Activated T-cell treated with anti-CD3 and anti-CD28 coated beads, Interleukin-2, amount 50 U/mL, for 24 hours (primary cell): ENCODE results near the gene ZNF569.

Source experiments
- DNase-seq: peaks from one replicate; pipeline ENCODE4 v3.0.0-alpha.2; 2020
- H3K27ac Mint-ChIP-seq: 2 replicates; pipeline ENCODE4 v1.8.0; 2020; ENCODE audit warnings: mild to moderate bottlenecking, mixed read lengths
- H3K27me3 Mint-ChIP-seq: 2 replicates; pipeline ENCODE4 v1.8.0; 2020; ENCODE audit warnings: mixed read lengths
- H3K36me3 Mint-ChIP-seq: 2 replicates; pipeline ENCODE4 v1.8.0; 2020; ENCODE audit warnings: low read depth, mixed read lengths
- H3K4me1 Mint-ChIP-seq: 2 replicates; pipeline ENCODE4 v1.8.0; 2020; ENCODE audit warnings: low read depth, mixed read lengths
- H3K4me3 Mint-ChIP-seq: 2 replicates; pipeline ENCODE4 v1.8.0; 2020; ENCODE audit warnings: mild to moderate bottlenecking, moderate library complexity, mixed read lengths
- H3K9me3 Mint-ChIP-seq: 2 replicates; pipeline ENCODE4 v1.8.0; 2020; ENCODE audit warnings: mixed read lengths

ZNF569 gene

DNA sequence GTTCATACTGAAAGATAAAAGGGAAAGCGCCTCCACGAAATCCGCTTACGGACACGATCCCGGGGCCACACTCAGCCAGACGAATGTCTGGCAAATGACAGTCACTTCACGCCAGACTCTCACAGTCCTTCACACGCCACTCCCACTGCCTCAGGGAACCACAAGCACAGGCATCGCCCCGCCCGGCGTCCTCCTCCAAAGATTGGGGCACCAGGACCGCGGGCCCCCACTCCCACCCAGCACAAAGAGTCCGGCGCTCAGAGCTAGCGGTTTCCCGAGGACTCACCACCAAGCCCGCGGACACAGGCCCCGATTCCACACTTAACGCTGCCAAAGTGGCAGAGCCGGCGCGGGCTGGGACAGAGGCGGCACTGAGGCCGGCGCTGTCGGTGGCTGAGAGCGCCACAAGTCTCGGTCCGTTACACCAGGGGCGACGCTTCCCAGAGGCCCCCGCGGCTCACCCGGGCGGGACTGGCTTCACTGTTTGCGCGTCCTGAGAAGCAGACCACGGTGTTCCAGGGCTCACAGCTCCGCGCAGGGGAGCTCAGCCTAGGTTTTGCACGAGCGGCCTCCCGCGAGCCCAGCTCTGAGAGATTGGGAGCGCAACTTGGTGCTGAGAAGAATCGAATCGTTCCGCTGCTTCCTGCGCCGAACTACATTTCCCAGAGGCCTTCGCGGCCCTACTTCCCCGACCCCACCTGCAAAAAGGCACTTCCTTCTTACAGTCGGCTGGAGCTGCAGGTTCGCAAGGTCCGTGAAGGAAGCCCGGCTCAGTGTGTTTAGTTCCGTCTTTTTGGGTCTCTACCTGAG is at the start of gene ZNF569:
ZNF569 (minus strand) TSS at position 647 of the 810 bp plus-strand sequence. CDS start 22,523 bp downstream, outside the sequence.
- H3K4me3 Mint-ChIP-seq = peak within 1 kb of the TSS; percentile 97
- peaks cover 33% of the 10 kb centered on the region for H3K4me1 Mint-ChIP-seq
- H3K27me3 Mint-ChIP-seq = no peaks in the 10 kb centered on the region
- H3K9me3 Mint-ChIP-seq = peaks cover 32% of the 10 kb centered on the region
- peak; percentile 89 for DNase-seq
- H3K36me3 Mint-ChIP-seq = peaks cover 60% of the 10 kb centered on the region
- H3K27ac Mint-ChIP-seq = peak within 1 kb of the TSS; percentile 97

- Mint-ChIP-seq H3K36me3 (peaks cover 82% of the 10 kb centered on the region), H3K4me1 (no peaks in the 10 kb centered on the region), H3K27me3 (no peaks in the 10 kb centered on the region), H3K9me3 (peaks cover 43% of the 10 kb centered on the region), H3K4me3 (no peak overlapping the region), H3K27ac (no peak overlapping the region)
- no peak for DNase-seq
These were observed 46.2 kb upstream of the ZNF569 start for GRCh38 chr19:37513397-37513796.

DNA sequence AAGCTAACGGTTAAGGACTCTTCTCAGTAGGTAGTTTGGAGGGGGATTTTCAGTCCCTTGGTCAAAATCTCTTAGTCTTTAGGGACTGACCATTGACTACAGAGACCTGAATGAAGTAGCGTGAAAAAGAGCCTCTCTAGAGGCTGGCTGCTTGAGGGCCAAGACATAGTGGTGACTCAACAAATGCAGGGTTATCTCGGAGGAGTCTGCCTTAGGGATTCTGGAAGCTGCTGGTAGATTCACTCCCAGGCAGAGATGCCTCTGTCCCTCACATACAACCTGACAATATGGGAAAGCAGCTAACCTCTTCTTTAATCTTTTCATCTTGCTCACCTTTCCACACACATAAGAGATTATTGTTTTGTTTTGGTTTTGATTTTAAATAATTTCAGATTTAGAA is 44.6 kb upstream of the ZNF569 start:
- Mint-ChIP-seq H3K27me3 (no peaks in the 10 kb centered on the region), H3K9me3 (peaks cover 40% of the 10 kb centered on the region), H3K36me3 (peaks cover 69% of the 10 kb centered on the region), H3K4me1 (no peaks in the 10 kb centered on the region), H3K4me3 (no peak overlapping the region), H3K27ac (no peak overlapping the region)
- no peak for DNase-seq

- Mint-ChIP-seq H3K4me3 (no peak overlapping the region), H3K36me3 (peaks cover 63% of the 10 kb centered on the region), H3K27me3 (no peaks in the 10 kb centered on the region), H3K9me3 (peaks cover 37% of the 10 kb centered on the region), H3K4me1 (no peaks in the 10 kb centered on the region), H3K27ac (no peak overlapping the region)
- no peak for DNase-seq
These were observed 43.9 kb upstream of the ZNF569 start for GRCh38 chr19:37511186-37511585.

- Mint-ChIP-seq H3K27ac (no peak overlapping the region), H3K27me3 (no peaks in the 10 kb centered on the region), H3K36me3 (peaks cover 24% of the 10 kb centered on the region), H3K4me3 (no peak overlapping the region), H3K9me3 (peaks cover 28% of the 10 kb centered on the region), H3K4me1 (no peaks in the 10 kb centered on the region)
- DNase-seq = no peak
These were observed 39.9 kb upstream of the ZNF569 start for GRCh38 chr19:37507167-37507464.

DNA sequence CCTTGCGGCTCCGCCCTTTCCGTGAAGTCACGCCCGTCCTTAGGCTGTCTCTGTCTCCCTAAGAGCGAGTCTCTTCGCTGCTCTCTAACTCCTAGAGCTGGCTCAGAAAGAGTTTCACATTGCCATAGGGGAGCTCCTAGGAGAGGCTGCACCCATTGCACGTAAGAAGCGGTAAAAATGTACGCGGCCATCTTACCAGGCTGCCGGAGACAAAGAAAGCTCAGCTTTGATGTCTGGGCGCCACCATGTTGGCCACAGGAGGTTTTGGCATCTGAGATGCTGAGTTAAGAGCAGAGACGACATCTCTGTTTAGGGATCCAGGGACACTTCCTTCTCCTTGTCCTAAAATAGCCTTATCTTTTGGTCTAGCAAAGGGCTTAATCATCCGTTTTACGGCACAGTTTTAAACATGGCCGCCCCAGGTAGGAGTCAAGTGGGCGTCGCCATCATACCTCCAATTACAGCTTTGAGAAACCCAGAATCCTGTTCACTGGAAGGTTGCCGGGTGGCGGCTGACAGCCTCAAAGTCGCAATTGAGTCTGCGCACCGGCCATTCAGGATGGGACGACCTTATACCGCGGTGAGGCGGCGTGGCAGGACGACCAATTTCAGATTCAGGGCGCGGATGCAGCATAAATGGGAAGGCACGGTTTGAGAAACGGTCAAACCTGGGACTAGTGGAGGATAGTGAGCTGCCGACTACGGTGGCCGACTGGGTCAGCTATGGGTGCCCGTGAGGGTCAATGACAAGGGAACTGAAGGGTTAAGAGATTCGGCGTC is 39.3 kb upstream of the ZNF569 start, which contains the start of gene ZNF793:
ZNF793 (plus strand) TSS at position 553 of the 780 bp plus-strand sequence. CDS start 16,501 bp downstream, outside the sequence.
- peaks cover 18% of the 10 kb centered on the region for H3K36me3 Mint-ChIP-seq
- peak; percentile 88 for DNase-seq
- H3K4me3 Mint-ChIP-seq = no peak within 1 kb of the TSS

DNA sequence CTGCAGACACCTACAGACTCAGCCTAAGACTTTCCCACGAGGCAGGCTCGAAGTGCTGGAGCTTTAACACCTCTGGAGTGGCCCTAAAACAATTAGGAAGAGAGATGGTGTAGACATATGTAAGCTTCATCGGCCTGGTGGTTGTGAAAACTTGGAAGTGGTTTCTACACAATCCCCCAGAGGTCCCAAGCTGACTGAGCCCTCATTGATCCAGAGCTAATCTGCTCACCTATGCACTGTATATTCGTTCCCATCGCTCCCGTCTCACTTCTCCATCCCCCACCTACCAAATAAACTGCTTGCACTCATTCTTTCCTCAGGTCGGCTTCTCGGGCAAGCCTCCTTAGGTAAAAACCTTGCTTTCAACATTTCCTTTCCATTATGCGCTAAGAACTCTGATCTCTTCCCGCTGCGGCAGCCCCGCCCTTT is 38.7 kb upstream of the ZNF569 start:
- Mint-ChIP-seq H3K4me3 (no peak overlapping the region), H3K36me3 (peaks cover 14% of the 10 kb centered on the region), H3K4me1 (no peaks in the 10 kb centered on the region), H3K27ac (no peak overlapping the region), H3K27me3 (no peaks in the 10 kb centered on the region), H3K9me3 (peaks cover 33% of the 10 kb centered on the region)
- no peak for DNase-seq

More for the DNA sequence above, 39.3 kb upstream of the ZNF569 start, which contains the start of gene ZNF793:
- no peaks in the 10 kb centered on the region for H3K27me3 Mint-ChIP-seq
- no peak within 1 kb of the TSS for H3K27ac Mint-ChIP-seq
- peaks cover 33% of the 10 kb centered on the region for H3K9me3 Mint-ChIP-seq
- H3K4me1 Mint-ChIP-seq = no peaks in the 10 kb centered on the region

GRCh38 chr19:37492213-37492612 is 25.0 kb upstream of the ZNF569 start:
- Mint-ChIP-seq H3K9me3 (peaks cover 41% of the 10 kb centered on the region), H3K27me3 (no peaks in the 10 kb centered on the region)

DNA sequence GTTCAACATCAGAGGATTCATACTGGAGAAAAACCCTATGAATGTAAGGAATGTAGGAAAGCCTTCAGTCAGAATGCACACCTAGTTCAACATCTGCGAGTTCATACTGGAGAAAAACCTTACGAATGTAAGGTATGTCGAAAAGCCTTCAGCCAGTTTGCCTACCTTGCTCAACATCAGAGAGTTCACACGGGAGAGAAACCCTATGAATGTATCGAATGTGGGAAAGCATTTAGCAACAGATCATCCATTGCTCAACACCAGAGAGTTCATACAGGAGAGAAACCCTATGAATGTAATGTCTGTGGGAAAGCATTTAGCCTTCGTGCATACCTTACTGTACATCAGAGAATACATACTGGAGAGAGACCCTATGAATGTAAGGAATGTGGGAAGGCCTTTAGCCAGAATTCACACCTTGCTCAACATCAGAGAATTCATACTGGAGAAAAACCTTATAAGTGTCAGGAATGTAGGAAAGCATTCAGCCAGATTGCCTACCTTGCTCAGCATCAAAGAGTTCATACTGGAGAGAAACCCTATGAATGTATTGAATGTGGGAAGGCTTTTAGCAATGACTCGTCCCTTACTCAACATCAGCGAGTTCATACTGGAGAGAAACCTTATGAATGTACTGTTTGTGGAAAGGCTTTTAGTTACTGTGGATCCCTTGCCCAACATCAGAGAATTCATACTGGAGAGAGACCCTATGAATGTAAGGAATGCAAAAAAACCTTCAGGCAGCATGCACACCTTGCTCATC is 17.3 kb upstream of the ZNF569 start:
- no peaks in the 10 kb centered on the region for H3K27me3 Mint-ChIP-seq
- no peaks in the 10 kb centered on the region for H3K4me1 Mint-ChIP-seq
- H3K27ac Mint-ChIP-seq = no peak overlapping the region
- peaks cover 70% of the 10 kb centered on the region for H3K36me3 Mint-ChIP-seq
- H3K4me3 Mint-ChIP-seq = no peak overlapping the region
- no peak for DNase-seq
- H3K9me3 Mint-ChIP-seq = peaks cover 55% of the 10 kb centered on the region

More at GRCh38 chr19:37492213-37492612, 25.0 kb upstream of the ZNF569 start:
- Mint-ChIP-seq H3K36me3 (peaks cover 36% of the 10 kb centered on the region), H3K27ac (no peak overlapping the region), H3K4me1 (no peaks in the 10 kb centered on the region), H3K4me3 (no peak overlapping the region)
- DNase-seq = no peak

DNA sequence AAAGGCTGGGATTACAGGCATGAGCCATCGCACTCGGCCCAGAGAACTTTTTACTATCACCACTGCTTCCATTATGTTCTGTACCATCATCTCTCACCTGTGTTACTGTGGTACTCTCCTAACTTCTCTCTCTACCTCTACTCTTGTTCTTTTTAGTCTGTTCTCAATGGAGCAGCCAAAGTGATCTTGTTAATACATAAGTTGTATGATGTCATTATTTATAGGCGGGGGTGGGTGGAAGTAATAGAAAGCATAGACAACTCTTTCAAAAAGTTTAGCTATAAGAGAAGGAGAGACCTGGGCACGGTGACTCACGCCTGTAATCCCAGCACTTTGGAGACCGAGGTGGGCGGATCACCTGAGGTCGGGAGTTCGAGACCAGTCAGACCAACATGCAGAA is 4.9 kb upstream of the ZNF569 start:
- peaks cover 33% of the 10 kb centered on the region for H3K9me3 Mint-ChIP-seq
- H3K36me3 Mint-ChIP-seq = peaks cover 28% of the 10 kb centered on the region
- H3K4me3 Mint-ChIP-seq = no peak overlapping the region
- DNase-seq = no peak
- H3K27ac Mint-ChIP-seq = no peak overlapping the region
- no peaks in the 10 kb centered on the region for H3K27me3 Mint-ChIP-seq
- peaks cover 23% of the 10 kb centered on the region for H3K4me1 Mint-ChIP-seq

DNA sequence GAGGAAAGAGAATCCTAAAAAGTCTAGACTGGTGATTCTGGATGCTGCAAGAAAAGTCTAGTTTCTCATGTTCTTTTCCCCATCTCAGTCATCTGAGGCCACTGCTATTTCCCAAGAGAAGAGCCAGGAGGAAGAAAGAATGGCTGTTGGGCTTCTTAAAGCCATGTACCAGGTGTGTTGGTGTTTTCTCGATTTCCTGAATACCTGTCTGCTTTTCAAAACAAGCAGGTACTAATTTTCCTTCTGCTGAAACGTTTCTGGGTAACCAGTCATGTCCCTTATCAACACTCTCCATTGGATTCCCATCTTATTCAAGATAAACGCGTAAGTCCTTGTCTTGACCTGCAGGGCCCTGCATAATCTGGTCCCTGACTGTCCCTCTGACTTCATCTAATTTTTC is 3.0 kb upstream of the ZNF569 start:
- no peak for DNase-seq
- H3K36me3 Mint-ChIP-seq = peaks cover 44% of the 10 kb centered on the region
- peak overlapping the region; percentile 97 for H3K4me3 Mint-ChIP-seq
- H3K4me1 Mint-ChIP-seq = peaks cover 33% of the 10 kb centered on the region
- H3K27ac Mint-ChIP-seq = peak overlapping the region; percentile 95
- no peaks in the 10 kb centered on the region for H3K27me3 Mint-ChIP-seq
- H3K9me3 Mint-ChIP-seq = peaks cover 23% of the 10 kb centered on the region

GRCh38 chr19:37468961-37469777 is 1.9 kb upstream of the ZNF569 start, which contains the start of gene ZNF570:
Gene ZNF570 (plus strand): TSS chr19:37469356. CDS start chr19:37470355, 999 bp downstream.
- H3K27ac Mint-ChIP-seq = peak within 1 kb of the TSS; percentile 95
- peak within 1 kb of the TSS; percentile 97 for H3K4me3 Mint-ChIP-seq
- H3K27me3 Mint-ChIP-seq = no peaks in the 10 kb centered on the region
- peak; percentile 91 for DNase-seq
- H3K36me3 Mint-ChIP-seq = peaks cover 54% of the 10 kb centered on the region
- peaks cover 32% of the 10 kb centered on the region for H3K9me3 Mint-ChIP-seq
- peaks cover 33% of the 10 kb centered on the region for H3K4me1 Mint-ChIP-seq

DNA sequence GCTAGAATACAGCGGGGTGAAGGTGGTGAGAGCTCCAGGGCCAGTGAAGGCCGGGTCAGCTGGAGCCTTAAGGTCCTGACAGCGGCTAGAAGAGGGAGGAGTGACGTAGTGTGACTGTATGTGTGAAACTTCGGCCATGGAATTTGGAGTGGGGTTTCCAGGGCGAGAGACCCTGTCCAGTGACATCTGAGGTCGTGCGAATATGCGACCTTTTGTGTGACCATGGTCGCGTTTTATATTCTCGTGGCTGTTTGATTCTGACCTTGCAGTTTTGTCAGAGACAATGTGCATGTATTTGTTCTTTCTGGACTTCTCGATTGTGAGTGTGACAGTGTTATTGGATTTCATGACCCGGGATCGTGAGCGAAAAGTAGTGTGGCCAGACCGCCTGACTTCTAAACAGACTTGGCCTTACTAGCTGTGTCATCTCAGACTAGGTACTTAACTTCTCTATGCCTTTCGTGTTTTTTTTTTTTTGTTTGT is 405 bp upstream of the ZNF569 start:
- Mint-ChIP-seq H3K4me3 (peak overlapping the region; percentile 97), H3K36me3 (peaks cover 60% of the 10 kb centered on the region), H3K27me3 (no peaks in the 10 kb centered on the region), H3K4me1 (peaks cover 33% of the 10 kb centered on the region), H3K9me3 (peaks cover 32% of the 10 kb centered on the region), H3K27ac (peak overlapping the region; percentile 97)
- DNase-seq = no peak
